Neural progenitor cell (in vitro differentiated cells): ENCODE results near the gene OR6K3. TPM values are rescaled to one million over a fixed set of nuclear protein-coding genes. Genes with fewer than 3 reads are reported as not detected.

Source experiments
- DNase-seq: peaks from one replicate; pipeline ENCODE4 v3.0.0-alpha.2; 2016; ENCODE audit warnings: low spot score
- H2AFZ ChIP-seq: fragments of 200-600 bp; sonication (generic); replicated peaks from 2 replicates; pipeline ENCODE4 v1.6.1; 2016; ENCODE audit warnings: antibody characterized with exemption
- H3F3A ChIP-seq: fragments of 200-600 bp; sonication (generic); 2 replicates; pipeline ENCODE4 v1.6.1; 2016; ENCODE audit warnings: antibody characterized with exemption, low read depth
- H3K27ac ChIP-seq: fragments of 200-600 bp; sonication (generic); 2 replicates; pipeline ENCODE4 v1.5.1; 2016; ENCODE audit warnings: mild to moderate bottlenecking
- H3K27me3 ChIP-seq: fragments of 200-600 bp; sonication (generic); 2 replicates; pipeline ENCODE4 v1.6.1; 2016; ENCODE audit warnings: mild to moderate bottlenecking, moderate library complexity
- H3K36me3 ChIP-seq: fragments of 200-600 bp; sonication (generic); 2 replicates; pipeline ENCODE4 v1.5.1; 2016
- H3K4me1 ChIP-seq: fragments of 200-600 bp; sonication (generic); 2 replicates; pipeline ENCODE4 v1.6.1; 2016; ENCODE audit warnings: mixed run types
- H3K4me2 ChIP-seq: fragments of 200-600 bp; sonication (generic); 2 replicates; pipeline ENCODE4 v1.6.1; 2016
- H3K4me3 ChIP-seq: fragments of 200-600 bp; sonication (generic); 2 replicates; pipeline ENCODE4 v1.5.1; 2016
- H3K79me2 ChIP-seq: fragments of 200-600 bp; sonication (generic); 2 replicates; pipeline ENCODE4 v1.6.1; 2016; ENCODE audit warnings: low read depth
- H3K9ac ChIP-seq: fragments of 200-600 bp; sonication (generic); 2 replicates; pipeline ENCODE4 v1.6.1; 2016
- H3K9me3 ChIP-seq: fragments of 200-600 bp; sonication (generic); 2 replicates; pipeline ENCODE4 v1.5.1; 2016; ENCODE audit warnings: low read depth
- H4K20me1 ChIP-seq: fragments of 200-600 bp; sonication (generic); 2 replicates; pipeline ENCODE4 v1.6.1; 2016; ENCODE audit warnings: low read depth
- H3K27ac Mint-ChIP-seq: 3 replicates; pipeline ENCODE4 v1.8.0; 2021; ENCODE audit warnings: mixed read lengths
- H3K27me3 Mint-ChIP-seq: 2 replicates; pipeline ENCODE4 v1.8.0; 2022; ENCODE audit warnings: low read depth, mild to moderate bottlenecking, inconsistent platforms, moderate library complexity, mixed read lengths; ENCODE audit not compliant: insufficient read depth
- H3K36me3 Mint-ChIP-seq: 3 replicates; pipeline ENCODE4 v1.8.0; 2021; ENCODE audit warnings: mixed read lengths
- H3K4me1 Mint-ChIP-seq: 3 replicates; pipeline ENCODE4 v1.8.0; 2021; ENCODE audit warnings: mixed read lengths
- H3K4me3 Mint-ChIP-seq: 3 replicates; pipeline ENCODE4 v1.8.0; 2021; ENCODE audit warnings: mild to moderate bottlenecking, moderate library complexity, mixed read lengths
- H3K9me3 Mint-ChIP-seq: 3 replicates; pipeline ENCODE4 v1.8.0; 2020; ENCODE audit warnings: mixed read lengths
- CTCF ChIP-seq: fragments of 200-600 bp; sonication (generic); IDR thresholded peaks from 2 replicates; pipeline ENCODE4 v1.5.1; 2017; ENCODE audit warnings: antibody characterized with exemption, mild to moderate bottlenecking
- EZH2 ChIP-seq: fragments of 200-600 bp; sonication (generic); IDR thresholded peaks from 2 replicates; pipeline ENCODE4 v1.6.1; 2017; ENCODE audit warnings: antibody characterized with exemption, mild to moderate bottlenecking, moderate library complexity
- EZH2phosphoT487 ChIP-seq: fragments of 200-600 bp; sonication (generic); IDR thresholded peaks from 2 replicates; pipeline ENCODE4 v1.6.1; 2017; ENCODE audit warnings: antibody characterized with exemption
- total RNA-seq: library from RNA; depleted of rRNA; stranded (reverse); fragments of >200 nt; gene quantifications from 2 replicates; pipeline ENCODE4 v1.2.3, GENCODE V29; 2015; ENCODE audit warnings: low replicate concordance

Gene OR6K3
- not detected in 2 replicates for total RNA-seq

GRCh38 chr1:158720620-158721019 is at the start of gene OR6K3:
OR6K3 (minus strand) TSS chr1:158720720; CDS start chr1:158718115, 2,605 bp downstream.
- Mint-ChIP-seq H3K4me1 (no peaks in the 10 kb centered on the region), H3K27me3 (no peaks in the 10 kb centered on the region), H3K4me3 (no peak within 1 kb of the TSS), H3K9me3 (no peaks in the 10 kb centered on the region), H3K36me3 (no peaks in the 10 kb centered on the region), H3K27ac (no peak within 1 kb of the TSS)
- no peaks in the 10 kb centered on the region for H4K20me1 ChIP-seq
- H3K4me1 ChIP-seq, result no peaks in the 10 kb centered on the region
- no peak within 1 kb of the TSS for H3K27ac ChIP-seq
- H3K27me3 ChIP-seq, result no peaks in the 10 kb centered on the region
- no peak for DNase-seq
- H2AFZ ChIP-seq, result no peak within 1 kb of the TSS
- no peaks in the 10 kb centered on the region for H3K36me3 ChIP-seq
- H3F3A ChIP-seq, result no peaks in the 10 kb centered on the region
- H3K4me3 ChIP-seq, result no peak within 1 kb of the TSS
- TF ChIP-seq EZH2phosphoT487, result no peak
- TF ChIP-seq CTCF, result no peak
- no peak for TF ChIP-seq EZH2
- H3K9ac ChIP-seq, result no peak within 1 kb of the TSS
- H3K4me2 ChIP-seq, result no peak within 1 kb of the TSS
- no peaks in the 10 kb centered on the region for H3K79me2 ChIP-seq
- no peaks in the 10 kb centered on the region for H3K9me3 ChIP-seq

DNA sequence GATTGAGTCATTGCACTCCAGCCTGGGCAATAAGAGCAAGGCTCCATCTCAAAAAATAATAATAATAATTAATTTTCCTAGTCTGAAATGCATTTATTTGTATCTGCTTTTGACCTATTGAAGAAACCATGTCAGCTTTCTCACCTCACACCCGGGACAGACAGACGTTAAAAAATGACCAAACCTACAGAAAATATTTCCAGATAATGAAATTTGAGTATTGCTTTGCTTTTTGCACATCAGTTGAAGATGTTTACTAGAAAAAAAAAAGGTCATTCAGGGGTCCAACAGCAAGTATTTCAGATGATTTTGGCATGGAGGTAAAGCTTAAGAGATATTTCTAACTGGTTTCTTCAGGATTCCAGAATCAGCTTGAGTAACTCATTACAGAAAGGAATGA is 33.9 kb upstream of the OR6K3 start, which contains the start of gene OR6K6:
OR6K6 (plus strand) TSS at position 301 of the 400 bp plus-strand sequence. CDS start 168 bp downstream, outside the sequence.
- H3K79me2 ChIP-seq, result no peaks in the 10 kb centered on the region
- no peaks in the 10 kb centered on the region for H3K9me3 Mint-ChIP-seq
- no peak within 1 kb of the TSS for H3K4me3 ChIP-seq

DNA sequence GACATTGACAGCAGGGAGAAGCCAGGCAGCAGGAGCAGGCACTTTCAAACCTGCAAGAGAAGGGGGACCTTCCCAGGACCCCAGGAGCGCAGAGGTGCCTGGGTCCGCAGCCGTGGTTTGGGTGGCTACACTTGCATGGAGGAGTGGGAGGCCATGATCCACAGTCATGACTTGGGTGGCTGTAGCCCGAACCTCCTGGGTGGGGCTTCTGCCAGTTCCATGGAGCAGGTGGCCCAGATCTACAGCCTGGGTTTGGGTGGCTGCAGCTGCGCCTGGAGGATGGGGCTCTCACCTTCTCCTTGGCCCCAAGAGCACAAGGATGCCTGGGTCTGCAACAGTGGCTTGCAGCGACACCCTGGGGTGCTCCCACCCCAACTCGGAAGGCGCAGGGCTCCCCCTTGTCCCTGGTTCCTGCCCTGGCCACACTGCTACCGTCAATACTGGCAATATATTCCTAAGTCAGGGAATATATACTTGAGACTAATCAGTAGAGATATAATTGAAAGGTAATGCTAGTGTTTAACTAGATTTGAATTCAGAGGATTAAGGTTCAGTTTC is 31.7 kb upstream of the OR6K3 start:
- Histone ChIP-seq H3K4me3 (no peak overlapping the region), H3K27ac (no peak overlapping the region), H3K9ac (no peak overlapping the region), H3K4me1 (no peaks in the 10 kb centered on the region), H3K27me3 (no peaks in the 10 kb centered on the region), H3F3A (no peaks in the 10 kb centered on the region), H3K36me3 (no peaks in the 10 kb centered on the region), H3K4me2 (no peak overlapping the region), H3K79me2 (no peaks in the 10 kb centered on the region), H4K20me1 (no peaks in the 10 kb centered on the region), H3K9me3 (no peaks in the 10 kb centered on the region), H2AFZ (no peak overlapping the region)
- Mint-ChIP-seq H3K27me3 (peaks cover 2% of the 10 kb centered on the region), H3K4me1 (no peaks in the 10 kb centered on the region), H3K36me3 (no peaks in the 10 kb centered on the region), H3K9me3 (no peaks in the 10 kb centered on the region), H3K27ac (no peak overlapping the region), H3K4me3 (no peak overlapping the region)
- DNase-seq, result no peak
- no peak for TF ChIP-seq EZH2phosphoT487
- TF ChIP-seq EZH2, result no peak
- TF ChIP-seq CTCF, result no peak

More for the DNA sequence above, 33.9 kb upstream of the OR6K3 start, which contains the start of gene OR6K6:
- no peak within 1 kb of the TSS for H3K9ac ChIP-seq
- H3F3A ChIP-seq, result no peaks in the 10 kb centered on the region
- no peak within 1 kb of the TSS for H3K4me2 ChIP-seq
- H3K4me1 ChIP-seq, result no peaks in the 10 kb centered on the region
- H3K36me3 ChIP-seq, result no peaks in the 10 kb centered on the region
- H3K9me3 ChIP-seq, result no peaks in the 10 kb centered on the region
- no peak for TF ChIP-seq EZH2
- no peak for TF ChIP-seq CTCF
- no peak for TF ChIP-seq EZH2phosphoT487
- H3K27ac ChIP-seq, result no peak within 1 kb of the TSS
- Mint-ChIP-seq H3K27me3 (peaks cover 2% of the 10 kb centered on the region), H3K4me3 (no peak within 1 kb of the TSS), H3K27ac (no peak within 1 kb of the TSS), H3K4me1 (no peaks in the 10 kb centered on the region), H3K36me3 (no peaks in the 10 kb centered on the region)
- no peaks in the 10 kb centered on the region for H3K27me3 ChIP-seq
- H4K20me1 ChIP-seq, result no peaks in the 10 kb centered on the region
- DNase-seq, result no peak
- no peak within 1 kb of the TSS for H2AFZ ChIP-seq
